GM12892 (cell line): ENCODE data around the gene MICAL2.
A peak's percentile ranks its signal among the peaks of the same experiment; 100 is the strongest.

ENCODE experiments used
- DNase-seq: peaks from one replicate; pipeline ENCODE4 v3.0.0; 2011; ENCODE audit not compliant: insufficient read length
- FAIRE-seq: peaks from 2 replicates; lab custom pipeline; 2011; peaks lifted over from hg19 to GRCh38; lab: Jason Lieb, UNC
- POLR2A ChIP-seq: IDR thresholded peaks from 2 replicates; pipeline ENCODE4 v1.6.1; 2011; ENCODE audit warnings: low read depth, low read length, control low read depth
- POLR2AphosphoS5 ChIP-seq: IDR thresholded peaks from 2 replicates; pipeline ENCODE4 v1.6.1; 2011; ENCODE audit warnings: low read depth, low read length, control low read depth
- TAF1 ChIP-seq: IDR thresholded peaks from 2 replicates; pipeline ENCODE4 v1.6.1; 2011; ENCODE audit warnings: low read depth, mild to moderate bottlenecking, control low read depth, low read length, borderline replicate concordance

Gene MICAL2

GRCh38 chr11:12195768-12196167, 85.4 kb downstream of the MICAL2 start:
- no peak for DNase-seq
- FAIRE-seq = peak; percentile 72
- no peak for TF ChIP-seq POLR2AphosphoS5
- no peak for TF ChIP-seq POLR2A
- no peak for TF ChIP-seq TAF1

GRCh38 chr11:12196308-12196707, 85.9 kb downstream of the MICAL2 start:
- TF ChIP-seq POLR2AphosphoS5 (no peak), POLR2A (no peak), TAF1 (no peak)
- FAIRE-seq (peak; percentile 78), DNase-seq (no peak)

GRCh38 chr11:12196872-12197271, 86.5 kb downstream of the MICAL2 start:
- no peak for TF ChIP-seq POLR2A
- TF ChIP-seq POLR2AphosphoS5 = no peak
- no peak for TF ChIP-seq TAF1
- FAIRE-seq (no peak), DNase-seq (no peak)

GRCh38 chr11:12198251-12199222, 88.1 kb downstream of the MICAL2 start:
- DNase-seq = no peak
- TF ChIP-seq POLR2A (no peak), TAF1 (no peak), POLR2AphosphoS5 (no peak)
- FAIRE-seq = no peak

GRCh38 chr11:12199231-12199948, 89.0 kb downstream of the MICAL2 start:
- FAIRE-seq = no peak
- no peak for TF ChIP-seq POLR2A
- no peak for TF ChIP-seq POLR2AphosphoS5
- no peak for TF ChIP-seq TAF1
- no peak for DNase-seq

GRCh38 chr11:12200279-12200990, 90.0 kb downstream of the MICAL2 start:
- FAIRE-seq = no peak
- DNase-seq = no peak
- no peak for TF ChIP-seq POLR2A
- no peak for TF ChIP-seq POLR2AphosphoS5
- TF ChIP-seq TAF1 = no peak

- DNase-seq = no peak
- TF ChIP-seq POLR2A (no peak), POLR2AphosphoS5 (no peak)
- no peak for FAIRE-seq
Measured at GRCh38 chr11:12200991-12201985, 90.9 kb downstream of the MICAL2 start.

GRCh38 chr11:12202661-12203310, 92.4 kb downstream of the MICAL2 start:
- FAIRE-seq (no peak), DNase-seq (no peak)
- TF ChIP-seq POLR2AphosphoS5 (no peak), TAF1 (no peak), POLR2A (no peak)

GRCh38 chr11:12204506-12204905, 94.1 kb downstream of the MICAL2 start:
- FAIRE-seq (no peak), DNase-seq (no peak)
- TF ChIP-seq POLR2AphosphoS5 (no peak), TAF1 (no peak), POLR2A (no peak)

GRCh38 chr11:12205330-12205729, 94.9 kb downstream of the MICAL2 start:
- DNase-seq (no peak), FAIRE-seq (no peak)
- TF ChIP-seq POLR2AphosphoS5 (no peak), TAF1 (no peak), POLR2A (no peak)
